ENCODE measurements around the gene PON1. TPM values are rescaled to one million over a fixed set of nuclear protein-coding genes. Genes with fewer than 3 reads are reported as not detected.

PON1 gene
- total and polyA plus RNA-seq, 3 experiments from 2014 or later, result not detected

- Mint-ChIP-seq H3K27ac (no peak overlapping the region), H3K9me3 (no peaks in the 10 kb centered on the region), H3K36me3 (no peaks in the 10 kb centered on the region), H3K27me3 (peaks cover 2 to 3% of the 10 kb centered on the region in 2 donors), H3K4me1 (no peaks in the 10 kb centered on the region), H3K4me3 (no peak overlapping the region)
- Histone ChIP-seq H3K9me3 (ENCODE audit: low read length) (no peaks in the 10 kb centered on the region), H3K4me1 (ENCODE audit: insufficient read depth, low read length) (no peaks in the 10 kb centered on the region), H3K27ac (ENCODE audit: low read depth, low read length) (no peak overlapping the region), H3K4me3 (ENCODE audit: low read length) (no peak overlapping the region), H3K36me3 (ENCODE audit: insufficient read depth, low read length) (no peaks in the 10 kb centered on the region), H3K27me3 (ENCODE audit: insufficient read depth, low read length, poor library complexity, severe bottlenecking) (no peaks in the 10 kb centered on the region)
- no peak for DNase-seq
- POLR2A ChIA-PET, result no interaction called here
- CTCF ChIA-PET, result no interaction called here
Observed at GRCh38 chr7:95340491-95340890, 16.2 kb upstream of the PON1 start.

GRCh38 chr7:95338832-95339231 lies 14.5 kb upstream of the PON1 start:
- ChIA-PET CTCF (no interaction called here), POLR2A (no interaction called here)
- Mint-ChIP-seq H3K4me1 (peaks cover 0 to 4% (median 0%) of the 10 kb centered on the region in 3 donors), H3K4me3 (no peak overlapping the region), H3K27ac (no peak overlapping the region), H3K27me3 (peaks cover 0 to 2% of the 10 kb centered on the region in 2 donors), H3K36me3 (no peaks in the 10 kb centered on the region), H3K9me3 (no peaks in the 10 kb centered on the region)
- Histone ChIP-seq H3K4me1 (ENCODE audit: insufficient read depth, low read length) (no peaks in the 10 kb centered on the region), H3K27me3 (ENCODE audit: insufficient read depth, low read length, poor library complexity, severe bottlenecking) (no peaks in the 10 kb centered on the region), H3K4me3 (ENCODE audit: low read length) (no peak overlapping the region), H3K9me3 (ENCODE audit: low read length) (no peaks in the 10 kb centered on the region), H3K36me3 (ENCODE audit: insufficient read depth, low read length) (no peaks in the 10 kb centered on the region), H3K27ac (ENCODE audit: low read depth, low read length) (no peak overlapping the region)
- no peak for DNase-seq

GRCh38 chr7:95335093-95335492 lies 10.8 kb upstream of the PON1 start:
- H3K4me3 ChIP-seq (ENCODE audit: low read length), result no peak overlapping the region
- H3K9me3 ChIP-seq (ENCODE audit: low read length), result no peaks in the 10 kb centered on the region
- H3K36me3 ChIP-seq (ENCODE audit: insufficient read depth, low read length), result no peaks in the 10 kb centered on the region
- Mint-ChIP-seq H3K9me3 (no peaks in the 10 kb centered on the region), H3K27ac (peak overlapping the region in 1 of 8 donors; percentile 39), H3K27me3 (peaks cover 0 to under 1% of the 10 kb centered on the region in 2 donors), H3K36me3 (no peaks in the 10 kb centered on the region), H3K4me3 (no peak overlapping the region), H3K4me1 (peaks cover 7 to 17% (median 13%) of the 10 kb centered on the region in 3 donors)
- ChIA-PET POLR2A (no interaction called here), CTCF (no interaction called here)
- DNase-seq, result no peak
- no peak overlapping the region for H3K27ac ChIP-seq (ENCODE audit: low read depth, low read length)
- peaks cover 5% of the 10 kb centered on the region for H3K4me1 ChIP-seq (ENCODE audit: insufficient read depth, low read length)
- no peaks in the 10 kb centered on the region for H3K27me3 ChIP-seq (ENCODE audit: insufficient read depth, low read length, poor library complexity, severe bottlenecking)

GRCh38 chr7:95334447-95334846 lies 10.1 kb upstream of the PON1 start:
- no peak for DNase-seq
- ChIA-PET CTCF (no interaction called here), POLR2A (no interaction called here)
- no peaks in the 10 kb centered on the region for H3K36me3 ChIP-seq (ENCODE audit: insufficient read depth, low read length)
- H3K9me3 ChIP-seq (ENCODE audit: low read length), result no peaks in the 10 kb centered on the region
- H3K4me1 Mint-ChIP-seq, result peaks cover 9 to 20% (median 15%) of the 10 kb centered on the region in 3 donors
- peaks cover 5% of the 10 kb centered on the region for H3K4me1 ChIP-seq (ENCODE audit: insufficient read depth, low read length)
- H3K9me3 Mint-ChIP-seq, result no peaks in the 10 kb centered on the region
- no peak overlapping the region for H3K4me3 Mint-ChIP-seq
- H3K27ac Mint-ChIP-seq, result no peak overlapping the region
- H3K27me3 ChIP-seq (ENCODE audit: insufficient read depth, low read length, poor library complexity, severe bottlenecking), result no peaks in the 10 kb centered on the region
- H3K27me3 Mint-ChIP-seq, result no peaks in the 10 kb centered on the region
- no peak overlapping the region for H3K27ac ChIP-seq (ENCODE audit: low read depth, low read length)
- no peak overlapping the region for H3K4me3 ChIP-seq (ENCODE audit: low read length)
- H3K36me3 Mint-ChIP-seq, result no peaks in the 10 kb centered on the region

GRCh38 chr7:95330961-95331337 lies 6.6 kb upstream of the PON1 start:
- H3K4me1 Mint-ChIP-seq, result peaks cover 10 to 20% (median 15%) of the 10 kb centered on the region in 3 donors
- peaks cover 5% of the 10 kb centered on the region for H3K4me1 ChIP-seq (ENCODE audit: insufficient read depth, low read length)
- no peak for DNase-seq
- ChIA-PET POLR2A (no interaction called here), CTCF (no interaction called here)
- H3K9me3 ChIP-seq (ENCODE audit: low read length), result no peaks in the 10 kb centered on the region
- H3K36me3 ChIP-seq (ENCODE audit: insufficient read depth, low read length), result no peaks in the 10 kb centered on the region
- H3K4me3 ChIP-seq (ENCODE audit: low read length), result peak overlapping the region; percentile 31
- no peaks in the 10 kb centered on the region for H3K27me3 ChIP-seq (ENCODE audit: insufficient read depth, low read length, poor library complexity, severe bottlenecking)
- H3K9me3 Mint-ChIP-seq, result no peaks in the 10 kb centered on the region
- H3K27me3 Mint-ChIP-seq, result peaks cover 0 to 5% of the 10 kb centered on the region in 2 donors
- peak overlapping the region; percentile 49 to 83 (median 77) for H3K4me3 Mint-ChIP-seq
- peak overlapping the region in 7 of 8 donors; percentile 61 to 89 (median 76) for H3K27ac Mint-ChIP-seq
- no peak overlapping the region for H3K27ac ChIP-seq (ENCODE audit: low read depth, low read length)
- H3K36me3 Mint-ChIP-seq, result peaks cover 0 to 5% (median 0%) of the 10 kb centered on the region in 3 donors

GRCh38 chr7:95330204-95330960 lies 6.0 kb upstream of the PON1 start:
- POLR2A ChIA-PET, result no interaction called here
- Histone ChIP-seq H3K36me3 (ENCODE audit: insufficient read depth, low read length) (no peaks in the 10 kb centered on the region), H3K4me3 (ENCODE audit: low read length) (peak overlapping the region; percentile 31), H3K27me3 (ENCODE audit: insufficient read depth, low read length, poor library complexity, severe bottlenecking) (no peaks in the 10 kb centered on the region), H3K4me1 (ENCODE audit: insufficient read depth, low read length) (peaks cover 5% of the 10 kb centered on the region), H3K27ac (ENCODE audit: low read depth, low read length) (no peak overlapping the region), H3K9me3 (ENCODE audit: low read length) (no peaks in the 10 kb centered on the region)
- Mint-ChIP-seq H3K36me3 (peaks cover 0 to 6% (median 0%) of the 10 kb centered on the region in 3 donors), H3K9me3 (no peaks in the 10 kb centered on the region), H3K4me3 (peak overlapping the region; percentile 49 to 83 (median 77)), H3K27ac (peak overlapping the region in 7 of 8 donors; percentile 61 to 89 (median 76)), H3K27me3 (peaks cover 0 to 10% of the 10 kb centered on the region in 2 donors), H3K4me1 (peaks cover 10 to 20% (median 17%) of the 10 kb centered on the region in 3 donors)
- DNase-seq, result peak in 2 of 5 donors; percentile 7 to 16
- CTCF ChIA-PET, result no interaction called here

- no peak for DNase-seq
- POLR2A ChIA-PET, result no interaction called here
- no peaks in the 10 kb centered on the region for H3K36me3 ChIP-seq (ENCODE audit: insufficient read depth, low read length)
- Mint-ChIP-seq H3K36me3 (peaks cover 0 to 6% (median 0%) of the 10 kb centered on the region in 3 donors), H3K27ac (no peak overlapping the region), H3K4me1 (peaks cover 12 to 24% (median 16%) of the 10 kb centered on the region in 3 donors), H3K27me3 (peaks cover 7 to 19% of the 10 kb centered on the region in 2 donors), H3K4me3 (no peak overlapping the region), H3K9me3 (no peaks in the 10 kb centered on the region)
- peaks cover 5% of the 10 kb centered on the region for H3K4me1 ChIP-seq (ENCODE audit: insufficient read depth, low read length)
- no peak overlapping the region for H3K4me3 ChIP-seq (ENCODE audit: low read length)
- H3K27ac ChIP-seq (ENCODE audit: low read depth, low read length), result no peak overlapping the region
- CTCF ChIA-PET, result no interaction called here
- no peaks in the 10 kb centered on the region for H3K9me3 ChIP-seq (ENCODE audit: low read length)
- peaks cover 7% of the 10 kb centered on the region for H3K27me3 ChIP-seq (ENCODE audit: insufficient read depth, low read length, poor library complexity, severe bottlenecking)
Observed at GRCh38 chr7:95327356-95327755, 3.0 kb upstream of the PON1 start.

GRCh38 chr7:95323410-95324129 lies 762 bp downstream of the PON1 start:
- Histone ChIP-seq H3K27me3 (ENCODE audit: insufficient read depth, low read length, poor library complexity, severe bottlenecking) (peaks cover 7% of the 10 kb centered on the region), H3K27ac (ENCODE audit: low read depth, low read length) (no peak overlapping the region), H3K36me3 (ENCODE audit: insufficient read depth, low read length) (no peaks in the 10 kb centered on the region), H3K9me3 (ENCODE audit: low read length) (no peaks in the 10 kb centered on the region), H3K4me3 (ENCODE audit: low read length) (no peak overlapping the region), H3K4me1 (ENCODE audit: insufficient read depth, low read length) (no peaks in the 10 kb centered on the region)
- POLR2A ChIA-PET, result no interaction called here
- Mint-ChIP-seq H3K4me1 (peaks cover 0 to 9% (median 2%) of the 10 kb centered on the region in 3 donors), H3K36me3 (peaks cover 0 to 6% (median 0%) of the 10 kb centered on the region in 3 donors), H3K27me3 (peaks cover 7 to 19% of the 10 kb centered on the region in 2 donors), H3K27ac (no peak overlapping the region), H3K4me3 (peak overlapping the region in 1 of 7 donors; percentile 57), H3K9me3 (no peaks in the 10 kb centered on the region)
- CTCF ChIA-PET, result no interaction called here
- DNase-seq, result no peak

All from CD8-positive, alpha-beta memory T cell (primary cell).